Chondrocyte (in vitro differentiated cells): ENCODE data around the gene GATA3. TPM values are rescaled to one million over a fixed set of nuclear protein-coding genes. Genes with fewer than 3 reads are reported as not detected.
A peak's percentile ranks its signal among the peaks of the same experiment; 100 is the strongest.

Source experiments
- DNase-seq: peaks from one replicate; pipeline ENCODE4 v3.0.0; 2021; ENCODE audit warnings: mixed read lengths, low spot score
- H3K27ac Mint-ChIP-seq: one replicate; pipeline ENCODE4 v1.8.0; 2021; ENCODE audit warnings: mild to moderate bottlenecking, moderate library complexity, mixed read lengths; ENCODE audit not compliant: unreplicated experiment
- H3K27me3 Mint-ChIP-seq: 2 replicates; pipeline ENCODE4 v1.8.0; 2021; ENCODE audit warnings: low read depth, mixed read lengths
- H3K36me3 Mint-ChIP-seq: 2 replicates; pipeline ENCODE4 v1.8.0; 2021; ENCODE audit warnings: low read depth, mixed read lengths
- H3K4me1 Mint-ChIP-seq: 2 replicates; pipeline ENCODE4 v1.8.0; 2021; ENCODE audit warnings: low read depth, mild to moderate bottlenecking, mixed read lengths
- H3K4me3 Mint-ChIP-seq: one replicate; pipeline ENCODE4 v1.8.0; 2021; ENCODE audit warnings: mild to moderate bottlenecking, moderate library complexity, mixed read lengths; ENCODE audit not compliant: unreplicated experiment
- H3K9me3 Mint-ChIP-seq: 2 replicates; pipeline ENCODE4 v1.8.0; 2021; ENCODE audit warnings: low read depth, mixed read lengths
- CTCF ChIP-seq: fragments of 200-600 bp; sonication (generic); IDR thresholded peaks from 2 replicates; pipeline ENCODE4 v1.5.0; 2021; ENCODE audit warnings: antibody characterized with exemption, mild to moderate bottlenecking, moderate library complexity
- total RNA-seq: library from RNA; stranded (reverse); gene quantifications from 3 replicates; pipeline ENCODE4 v1.2.1, GENCODE V29; 2021

Gene GATA3
- total RNA-seq, 1 donor from 2014 or later = not detected

- Mint-ChIP-seq H3K4me3 (no peak overlapping the region), H3K27me3 (peaks cover 52% of the 10 kb centered on the region), H3K4me1 (peaks cover 25% of the 10 kb centered on the region), H3K27ac (no peak overlapping the region), H3K9me3 (no peaks in the 10 kb centered on the region), H3K36me3 (peaks cover 5% of the 10 kb centered on the region)
- TF ChIP-seq CTCF = no peak
- DNase-seq = no peak
Measured at GRCh38 chr10:8051109-8051821, 3.2 kb upstream of the GATA3 start.

GRCh38 chr10:8051851-8052257 lies 2.6 kb upstream of the GATA3 start:
- no peak for DNase-seq
- peaks cover 7% of the 10 kb centered on the region for H3K36me3 Mint-ChIP-seq
- peaks cover 25% of the 10 kb centered on the region for H3K4me1 Mint-ChIP-seq
- H3K9me3 Mint-ChIP-seq = no peaks in the 10 kb centered on the region
- H3K27me3 Mint-ChIP-seq = peaks cover 52% of the 10 kb centered on the region
- no peak for TF ChIP-seq CTCF
- no peak overlapping the region for H3K4me3 Mint-ChIP-seq
- no peak overlapping the region for H3K27ac Mint-ChIP-seq

GRCh38 chr10:8052341-8052955 lies 2.0 kb upstream of the GATA3 start:
- no peak for TF ChIP-seq CTCF
- Mint-ChIP-seq H3K27ac (no peak overlapping the region), H3K27me3 (peaks cover 52% of the 10 kb centered on the region), H3K36me3 (peaks cover 7% of the 10 kb centered on the region), H3K4me3 (peak overlapping the region; percentile 22), H3K9me3 (no peaks in the 10 kb centered on the region), H3K4me1 (peaks cover 28% of the 10 kb centered on the region)
- DNase-seq = no peak

- peaks cover 28% of the 10 kb centered on the region for H3K4me1 Mint-ChIP-seq
- no peak overlapping the region for H3K27ac Mint-ChIP-seq
- DNase-seq = no peak
- peaks cover 7% of the 10 kb centered on the region for H3K36me3 Mint-ChIP-seq
- H3K4me3 Mint-ChIP-seq = no peak overlapping the region
- no peaks in the 10 kb centered on the region for H3K9me3 Mint-ChIP-seq
- H3K27me3 Mint-ChIP-seq = peaks cover 51% of the 10 kb centered on the region
- no peak for TF ChIP-seq CTCF
Measured at GRCh38 chr10:8052956-8053445, 1.5 kb upstream of the GATA3 start.

GRCh38 chr10:8053446-8054243 lies 843 bp upstream of the GATA3 start:
- no peak for DNase-seq
- TF ChIP-seq CTCF = peak; percentile 75

More at GRCh38 chr10:8053446-8054243, 843 bp upstream of the GATA3 start:
- Mint-ChIP-seq H3K27ac (no peak overlapping the region), H3K4me3 (peak overlapping the region; percentile 59), H3K27me3 (peaks cover 54% of the 10 kb centered on the region), H3K9me3 (no peaks in the 10 kb centered on the region), H3K36me3 (peaks cover 7% of the 10 kb centered on the region), H3K4me1 (peaks cover 28% of the 10 kb centered on the region)
